Lower leg skin (tissue), 4 donors: ENCODE data around the gene ALDOC. TPM values are rescaled to one million over a fixed set of nuclear protein-coding genes. Genes with fewer than 3 reads are reported as not detected.

Experiments
- DNase-seq, 2 donors: peaks; one replicate each; pipeline ENCODE4 v3.0.0-alpha.2; 2019; ENCODE audit warnings: low spot score in 2 of 2
- H3K4me3 ChIP-seq: fragments of 200-600 bp; sonication (generic); 2 replicates; pipeline ENCODE4 v1.5.1; 2017; ENCODE audit warnings: mild to moderate bottlenecking, low read depth; ENCODE audit not compliant: poor library complexity, severe bottlenecking
- POLR2A ChIP-seq, 2 donors: fragments of 450-650 bp; IDR thresholded peaks; one replicate each; pipeline ENCODE4 v1.6.1; 2016 to 2017; ENCODE audit warnings: antibody characterized with exemption in 2 of 2, mild to moderate bottlenecking in 1 of 2, moderate library complexity in 1 of 2
- WGBS, 2 donors: methylation state at CpG; one replicate each; pipeline ENCODE4 v1.1.5; 2018; 5-methylcytosine and 5-hydroxymethylcytosine counted together
- intact Hi-C: fragments of 100-400 bp; cut with DNase I; formaldehyde crosslinking; loops from one replicate; pipeline ENCODE4 v1.15.0; 2023; ENCODE audit warnings: low total_unique reads
- total RNA-seq, 4 donors: library from RNA; depleted of rRNA; stranded (reverse); fragments of >200 nt; gene quantifications; one replicate each; pipeline ENCODE4 v1.1.0, GENCODE V29; 2016
- TF ChIP-seq, protein P1 (sequence below), 3 donors: fragments of 450-650 bp; IDR thresholded peaks; one replicate each; pipeline ENCODE4 v1.5.1; 2016; ENCODE audit warnings: antibody characterized with exemption in 3 of 3, mild to moderate bottlenecking in 3 of 3, moderate library complexity in 2 of 3

ALDOC gene
- total RNA-seq, 4 donors from 2014 or later = 109 to 186 (median 138) TPM

DNA sequence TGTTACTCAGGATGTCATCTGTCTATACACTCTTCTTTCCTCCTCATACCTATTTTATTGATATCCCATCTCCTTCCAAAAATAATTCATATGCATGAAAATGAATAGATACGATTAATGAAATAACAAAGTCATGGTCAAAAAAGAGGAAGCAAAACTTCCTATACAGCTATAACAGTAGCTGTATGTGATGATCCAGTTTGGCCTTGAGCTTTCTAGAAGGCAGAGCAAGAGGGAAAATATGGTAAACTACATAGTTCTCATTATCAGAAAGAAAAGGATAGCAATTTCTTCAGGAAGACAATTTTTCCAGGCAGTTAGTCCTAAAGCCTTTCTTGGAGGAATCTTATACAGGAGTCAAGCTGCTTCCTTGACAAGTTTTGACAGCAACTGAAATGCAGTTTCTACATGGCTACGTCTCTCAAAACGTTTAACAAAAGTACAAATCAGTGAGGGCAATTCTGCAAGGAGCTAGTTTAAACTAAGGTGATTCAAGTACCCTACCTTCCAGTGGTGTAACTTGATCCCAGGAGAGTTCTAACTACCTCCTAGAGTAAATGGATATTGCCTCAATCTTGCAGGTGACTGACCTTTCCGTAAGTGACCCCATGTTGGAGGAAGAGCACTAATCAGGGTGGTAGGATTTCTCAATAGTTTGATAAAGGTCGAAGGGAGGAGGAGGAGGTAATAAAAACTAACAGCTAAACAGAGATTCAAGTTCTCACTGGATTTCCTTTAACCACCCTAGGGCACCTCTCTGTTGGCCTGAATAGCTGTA is 21.1 kb upstream of the ALDOC start:
- no peak for DNase-seq
- TF ChIP-seq, protein P1, sequence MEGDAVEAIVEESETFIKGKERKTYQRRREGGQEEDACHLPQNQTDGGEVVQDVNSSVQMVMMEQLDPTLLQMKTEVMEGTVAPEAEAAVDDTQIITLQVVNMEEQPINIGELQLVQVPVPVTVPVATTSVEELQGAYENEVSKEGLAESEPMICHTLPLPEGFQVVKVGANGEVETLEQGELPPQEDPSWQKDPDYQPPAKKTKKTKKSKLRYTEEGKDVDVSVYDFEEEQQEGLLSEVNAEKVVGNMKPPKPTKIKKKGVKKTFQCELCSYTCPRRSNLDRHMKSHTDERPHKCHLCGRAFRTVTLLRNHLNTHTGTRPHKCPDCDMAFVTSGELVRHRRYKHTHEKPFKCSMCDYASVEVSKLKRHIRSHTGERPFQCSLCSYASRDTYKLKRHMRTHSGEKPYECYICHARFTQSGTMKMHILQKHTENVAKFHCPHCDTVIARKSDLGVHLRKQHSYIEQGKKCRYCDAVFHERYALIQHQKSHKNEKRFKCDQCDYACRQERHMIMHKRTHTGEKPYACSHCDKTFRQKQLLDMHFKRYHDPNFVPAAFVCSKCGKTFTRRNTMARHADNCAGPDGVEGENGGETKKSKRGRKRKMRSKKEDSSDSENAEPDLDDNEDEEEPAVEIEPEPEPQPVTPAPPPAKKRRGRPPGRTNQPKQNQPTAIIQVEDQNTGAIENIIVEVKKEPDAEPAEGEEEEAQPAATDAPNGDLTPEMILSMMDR (IDR thresholded peaks at IDR 0.05) = no peak
- no peak for TF ChIP-seq POLR2A (IDR thresholded peaks at IDR 0.05)
- WGBS, 2 donors = 34 to 44% methylated on average over 5 of the region's 5 CpGs
- peak overlapping the region; percentile 41 for H3K4me3 ChIP-seq
- intact Hi-C loops = no loop called here

DNA sequence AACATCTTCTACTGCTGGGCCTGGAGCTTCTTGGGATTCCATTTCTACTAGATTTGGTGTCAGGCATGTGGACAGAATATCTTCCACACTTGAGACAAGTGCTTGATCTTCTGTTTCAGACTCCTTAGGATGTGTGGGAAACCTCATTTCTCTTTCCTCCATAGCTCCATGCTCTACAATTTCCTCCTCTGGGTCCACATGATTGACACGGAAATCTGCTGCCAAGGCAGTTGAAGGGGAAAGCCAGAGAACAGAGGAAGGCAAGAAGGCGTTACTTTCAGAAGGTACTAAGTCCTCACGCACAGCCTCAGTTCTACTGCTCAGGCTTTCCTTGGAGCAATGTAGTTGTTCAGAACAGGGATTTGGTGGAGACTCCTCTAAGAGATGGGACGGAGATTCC is 15.6 kb upstream of the ALDOC start:
- no peak overlapping the region for H3K4me3 ChIP-seq
- 90 to 92% methylated on average over 4 of the region's 4 CpGs for WGBS, 2 donors
- no peak for DNase-seq
- intact Hi-C loops = no loop called here
- no peak for TF ChIP-seq POLR2A (IDR thresholded peaks at IDR 0.05)
- TF ChIP-seq, protein P1 (IDR thresholded peaks at IDR 0.05) = no peak

DNA sequence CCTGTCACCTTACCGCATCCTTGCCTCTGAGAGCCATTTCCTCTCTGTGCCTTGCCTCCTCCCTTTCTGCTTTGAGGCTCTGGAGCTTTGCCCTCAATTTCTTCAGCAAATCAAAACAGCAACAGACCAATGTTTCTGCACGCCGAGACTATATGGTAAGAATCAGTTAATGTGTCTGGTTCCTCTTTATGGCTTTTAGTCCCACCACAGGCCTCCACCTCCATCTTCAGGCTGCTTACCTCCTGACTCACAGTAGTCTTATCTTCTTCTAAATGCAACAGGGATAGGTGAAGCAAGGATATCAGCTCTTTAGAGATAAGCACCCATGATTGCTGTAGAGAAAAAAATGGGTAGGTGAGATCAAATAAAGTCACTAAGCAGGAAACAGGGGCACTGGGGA is 9.2 kb upstream of the ALDOC start:
- no peak for DNase-seq
- TF ChIP-seq, protein P1 (IDR thresholded peaks at IDR 0.05) = no peak
- TF ChIP-seq POLR2A (IDR thresholded peaks at IDR 0.05) = no peak
- WGBS, 2 donors = 91 to 97% methylated on average over 3 of the region's 3 CpGs
- intact Hi-C loops = no loop called here
- H3K4me3 ChIP-seq = no peak overlapping the region

DNA sequence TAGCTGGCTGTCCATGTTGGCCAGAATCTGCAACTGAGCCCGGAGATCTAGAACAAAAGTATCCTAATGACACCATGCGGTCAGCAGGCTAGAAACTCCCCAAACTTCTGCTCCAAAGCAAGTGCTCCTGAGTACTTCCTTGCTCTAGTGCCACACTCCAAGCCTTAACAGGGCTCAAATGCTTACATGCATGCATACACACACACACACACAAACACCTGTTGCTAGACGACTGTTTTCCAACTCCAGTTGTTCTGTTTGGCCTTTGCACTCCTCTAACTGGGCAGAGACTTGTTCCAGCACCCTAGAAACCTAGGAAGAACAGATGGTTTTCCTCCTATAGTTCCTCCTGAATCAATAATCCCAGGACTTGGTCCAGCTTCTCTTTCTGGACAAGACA is 7.7 kb upstream of the ALDOC start:
- no peak for TF ChIP-seq POLR2A (IDR thresholded peaks at IDR 0.05)
- TF ChIP-seq, protein P1 (IDR thresholded peaks at IDR 0.05) = no peak
- WGBS, 2 donors = 93 to 96% methylated on average over 3 of the region's 3 CpGs

DNA sequence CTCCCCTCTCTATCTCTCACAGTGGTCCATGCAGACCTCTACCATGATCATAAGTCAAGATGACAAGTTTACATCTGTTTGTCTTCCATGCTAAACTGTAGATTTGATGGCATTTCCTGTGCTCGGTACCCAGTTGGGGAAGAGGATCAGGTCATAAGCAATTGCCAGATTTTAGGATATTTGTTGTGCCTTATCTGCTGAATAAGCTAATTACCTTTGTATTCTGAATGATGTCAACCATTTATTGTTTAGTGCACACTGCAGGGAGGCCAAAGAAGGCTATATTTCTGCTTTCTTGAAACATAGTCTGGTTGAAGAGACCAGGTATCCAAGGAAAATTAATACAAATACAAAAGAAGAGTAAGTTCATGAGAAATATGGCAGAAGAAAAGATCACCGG is 5.8 kb upstream of the ALDOC start:
- DNase-seq = no peak
- intact Hi-C loops = no loop called here
- H3K4me3 ChIP-seq = no peak overlapping the region
- no peak for TF ChIP-seq POLR2A (IDR thresholded peaks at IDR 0.05)
- TF ChIP-seq, protein P1 (IDR thresholded peaks at IDR 0.05) = no peak
- 94 to 98% methylated on average over 2 of the region's 2 CpGs for WGBS, 2 donors

More for the DNA sequence above, 7.7 kb upstream of the ALDOC start:
- intact Hi-C loops = no loop called here
- no peak for DNase-seq
- H3K4me3 ChIP-seq = no peak overlapping the region

DNA sequence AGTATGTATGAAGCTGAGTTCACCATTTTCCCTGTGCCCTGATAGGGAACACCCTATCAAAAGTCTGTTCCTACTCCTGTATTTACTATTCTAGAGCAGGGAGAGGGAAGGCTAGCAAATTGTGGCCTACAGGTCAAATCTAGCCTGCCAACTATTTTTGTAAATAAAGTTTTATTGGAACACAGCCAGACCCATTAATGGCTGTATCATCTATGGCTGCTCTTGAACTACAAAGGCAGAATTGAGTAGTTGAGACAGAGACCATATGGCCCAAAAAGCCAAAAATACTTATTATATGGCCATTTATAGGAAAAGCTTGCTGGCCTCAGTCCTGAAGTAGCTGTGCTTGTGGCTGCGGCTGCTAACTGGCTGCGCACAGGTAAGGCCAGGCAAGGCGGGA is 4.3 kb upstream of the ALDOC start:
- 97 to 98% methylated on average over 3 of the region's 3 CpGs for WGBS, 2 donors
- intact Hi-C loops = no loop called here
- H3K4me3 ChIP-seq = no peak overlapping the region
- DNase-seq = no peak
- no peak for TF ChIP-seq POLR2A (IDR thresholded peaks at IDR 0.05)
- TF ChIP-seq, protein P1 (IDR thresholded peaks at IDR 0.05) = no peak
